Ishikawa (cell line): ENCODE measurements around the gene THUMPD1.

ENCODE experiments used
- EP300 ChIP-seq: IDR thresholded peaks from 2 replicates; pipeline ENCODE4 v1.6.1; 2012; ENCODE audit warnings: borderline replicate concordance
- NFIC ChIP-seq: IDR thresholded peaks from 2 replicates; pipeline ENCODE4 v1.6.1; 2012
- REST ChIP-seq: IDR thresholded peaks from 2 replicates; pipeline ENCODE4 v1.6.1; 2012; ENCODE audit warnings: low read depth, mild to moderate bottlenecking
- TAF1 ChIP-seq: IDR thresholded peaks from 2 replicates; pipeline ENCODE4 v1.6.1; 2012; ENCODE audit warnings: low read depth, mild to moderate bottlenecking
- TCF12 ChIP-seq: IDR thresholded peaks from 2 replicates; pipeline ENCODE4 v1.6.1; 2012; ENCODE audit warnings: low read depth
- YY1 ChIP-seq: IDR thresholded peaks from 2 replicates; pipeline ENCODE4 v1.6.1; 2012; ENCODE audit warnings: low read depth
- ZBTB7A ChIP-seq: IDR thresholded peaks from 2 replicates; pipeline ENCODE4 v1.6.1; 2012; ENCODE audit warnings: low read depth

DNA sequence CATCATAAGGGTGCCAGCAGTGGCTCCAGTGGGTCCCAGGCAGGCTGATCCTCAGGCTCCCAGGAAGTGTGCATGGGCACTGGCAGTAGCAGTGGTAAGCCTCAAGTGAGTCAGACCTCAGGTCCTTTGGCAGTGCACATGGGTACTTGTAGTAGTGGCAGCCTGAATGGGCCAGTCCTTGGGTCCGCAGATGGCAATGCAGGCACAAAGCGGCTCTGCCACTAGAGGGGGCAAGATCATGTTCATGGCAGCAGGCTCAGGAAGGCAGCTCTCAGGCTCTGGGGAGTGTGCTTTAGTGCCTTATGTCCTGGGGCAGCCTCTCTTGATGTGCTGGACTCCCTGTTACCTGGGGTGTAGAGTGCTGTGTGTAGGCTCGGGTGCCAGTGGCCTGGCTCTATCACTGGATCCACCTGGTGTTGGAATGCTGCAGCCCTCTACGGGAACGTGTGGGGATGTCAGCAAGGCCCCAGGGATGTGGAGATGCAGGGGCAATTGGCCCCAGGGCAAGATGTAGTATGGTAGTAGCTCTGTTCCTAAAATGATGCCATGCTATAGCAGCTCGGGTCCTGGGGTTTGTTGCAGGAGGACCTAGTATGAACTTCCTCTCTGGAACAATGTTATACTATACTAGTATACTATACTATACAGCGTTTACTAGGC lies 33.2 kb upstream of the THUMPD1 start:
- no peak for TF ChIP-seq REST
- no peak for TF ChIP-seq TAF1
- TF ChIP-seq ZBTB7A: no peak
- TF ChIP-seq EP300: no peak
- no peak for TF ChIP-seq NFIC
- TF ChIP-seq YY1: no peak
- no peak for TF ChIP-seq TCF12
